Measurements from ENCODE around the gene CD44. TPM values are rescaled to one million over a fixed set of nuclear protein-coding genes. Genes with fewer than 3 reads are reported as not detected.
A peak's percentile ranks its signal among the peaks of the same experiment; 100 is the strongest.

The CD44 gene
- total RNA-seq, 1 experiment from 2014 or later = 211 TPM

GRCh38 chr11:35260342-35260985, 121.5 kb downstream of the CD44 start:
- peak; percentile 85 for DNase-seq (ENCODE audit: low spot score)

- no peak for DNase-seq (ENCODE audit: low spot score)
Observed at GRCh38 chr11:35261197-35261596, 122.2 kb downstream of the CD44 start.

GRCh38 chr11:35262056-35262455, 123.1 kb downstream of the CD44 start:
- no peak for DNase-seq (ENCODE audit: low spot score)

GRCh38 chr11:35262735-35263134, 123.8 kb downstream of the CD44 start:
- DNase-seq (ENCODE audit: low spot score) = no peak

GRCh38 chr11:35265755-35266454, 126.9 kb downstream of the CD44 start:
- no peak for DNase-seq (ENCODE audit: low spot score)

GRCh38 chr11:35267504-35267903, 128.5 kb downstream of the CD44 start:
- peak; percentile 83 for DNase-seq (ENCODE audit: low spot score)

GRCh38 chr11:35270342-35270741, 131.4 kb downstream of the CD44 start:
- no peak for DNase-seq (ENCODE audit: low spot score)

GRCh38 chr11:35271031-35271430, 132.1 kb downstream of the CD44 start:
- no peak for DNase-seq (ENCODE audit: low spot score)

GRCh38 chr11:35272391-35272902, 133.5 kb downstream of the CD44 start:
- DNase-seq (ENCODE audit: low spot score) = no peak

- peak; percentile 83 for DNase-seq (ENCODE audit: low spot score)
Observed at GRCh38 chr11:35274909-35275785, 136.2 kb downstream of the CD44 start.

GRCh38 chr11:35275786-35276170, 136.8 kb downstream of the CD44 start:
- DNase-seq (ENCODE audit: low spot score) = peak; percentile 50

GRCh38 chr11:35276396-35277145, 137.6 kb downstream of the CD44 start:
- peak; percentile 46 for DNase-seq (ENCODE audit: low spot score)

- no peak for DNase-seq (ENCODE audit: low spot score)
Observed at GRCh38 chr11:35277827-35278226, 138.9 kb downstream of the CD44 start.

GRCh38 chr11:35280727-35281126, 141.8 kb downstream of the CD44 start:
- DNase-seq (ENCODE audit: low spot score) = no peak

- DNase-seq (ENCODE audit: low spot score) = no peak
Observed at GRCh38 chr11:35281169-35281688, 142.3 kb downstream of the CD44 start.

Other genes with a start within 250 kb of the CD44 start
- gene APIP, start 222.8 kb upstream of the CD44 start, total RNA-seq (2014; rRNA removed; shearing (Covaris generic)) = 124 and 131 TPM in 2 replicates
- 74.8 and 78.9 TPM in 2 replicates for gene PDHX, start 222.6 kb upstream of the CD44 start, total RNA-seq (2014; rRNA removed; shearing (Covaris generic))

Data from H4 (cell line).